Activated T-helper 9 cell treated with anti-CD3 and anti-CD28 coated beads, Interleukin-2, amount 50 U/mL, for 16 hours (primary cell): ENCODE data around the gene AEN.

Source experiments
- DNase-seq: peaks from one replicate; pipeline ENCODE4 v3.0.0-alpha.2; 2020; ENCODE audit warnings: low read depth

The AEN gene

DNA sequence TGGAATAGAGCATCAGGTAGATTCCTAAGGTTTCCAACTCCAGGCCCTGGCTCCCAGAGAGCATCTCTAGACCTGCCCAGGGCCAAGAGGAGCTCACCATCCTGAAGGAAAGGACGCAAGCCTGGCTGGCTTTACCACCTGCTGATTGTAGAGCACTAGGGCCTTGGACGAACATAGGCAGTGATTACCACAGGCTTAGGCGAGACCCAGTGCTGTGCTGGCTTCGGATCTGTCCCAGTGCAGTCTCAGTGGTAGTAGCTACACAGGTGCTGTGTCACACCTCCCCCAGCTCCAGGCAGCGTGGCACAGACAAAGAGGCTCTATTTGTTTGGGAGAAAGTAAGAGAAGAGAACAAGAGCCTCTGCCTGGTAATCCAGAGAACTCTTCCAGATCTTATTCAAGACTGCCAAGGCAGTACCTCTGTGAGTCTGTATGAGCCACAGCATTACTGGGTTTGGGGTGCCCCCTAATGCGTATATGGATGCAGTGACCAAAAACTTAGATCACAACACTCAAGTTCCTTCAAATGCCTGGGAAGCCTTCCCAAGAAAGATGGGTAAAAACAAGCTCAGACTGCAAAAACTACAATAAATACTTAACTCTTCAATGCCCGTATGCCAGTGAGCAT is 43.1 kb downstream of the AEN start:
- DNase-seq = no peak

DNA sequence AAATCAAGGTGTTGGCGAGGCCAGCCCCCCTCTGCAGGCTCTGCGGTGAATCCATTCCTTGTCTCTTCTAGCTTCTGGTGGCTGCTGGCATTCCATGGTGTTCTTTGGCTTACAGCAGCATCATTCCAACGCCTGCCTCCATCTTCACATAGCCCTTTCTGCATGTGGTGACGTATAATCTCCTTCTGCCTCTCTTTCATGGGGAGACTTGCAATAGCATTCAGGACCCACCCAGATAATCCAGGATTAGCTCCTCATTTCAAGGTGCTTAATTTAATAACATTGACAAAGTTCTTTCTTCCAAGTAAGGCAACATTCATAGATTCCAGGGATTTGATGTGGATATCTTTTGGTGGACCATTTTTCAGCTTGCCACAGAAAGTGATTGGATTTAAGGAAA is 53.5 kb downstream of the AEN start:
- DNase-seq = no peak

DNA sequence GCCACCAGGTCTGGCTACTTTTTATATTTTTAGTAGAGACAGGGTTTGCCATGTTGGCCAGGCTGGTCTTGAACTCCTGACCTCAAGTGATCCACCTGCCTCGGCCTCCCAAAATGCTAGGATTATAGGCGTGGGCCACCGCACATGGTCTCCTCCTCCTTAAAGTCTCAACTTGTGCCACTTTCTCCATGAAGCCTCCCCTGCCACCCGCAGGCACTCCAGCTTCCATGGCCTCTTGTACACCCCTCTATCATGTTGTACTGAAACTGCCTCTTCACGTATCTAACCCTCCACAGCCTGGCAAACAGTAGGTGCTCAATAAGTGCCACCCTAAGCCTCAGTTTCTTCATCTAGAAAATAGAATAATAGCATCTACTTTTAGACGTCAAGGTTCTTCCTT is 57.6 kb downstream of the AEN start:
- DNase-seq = no peak

DNA sequence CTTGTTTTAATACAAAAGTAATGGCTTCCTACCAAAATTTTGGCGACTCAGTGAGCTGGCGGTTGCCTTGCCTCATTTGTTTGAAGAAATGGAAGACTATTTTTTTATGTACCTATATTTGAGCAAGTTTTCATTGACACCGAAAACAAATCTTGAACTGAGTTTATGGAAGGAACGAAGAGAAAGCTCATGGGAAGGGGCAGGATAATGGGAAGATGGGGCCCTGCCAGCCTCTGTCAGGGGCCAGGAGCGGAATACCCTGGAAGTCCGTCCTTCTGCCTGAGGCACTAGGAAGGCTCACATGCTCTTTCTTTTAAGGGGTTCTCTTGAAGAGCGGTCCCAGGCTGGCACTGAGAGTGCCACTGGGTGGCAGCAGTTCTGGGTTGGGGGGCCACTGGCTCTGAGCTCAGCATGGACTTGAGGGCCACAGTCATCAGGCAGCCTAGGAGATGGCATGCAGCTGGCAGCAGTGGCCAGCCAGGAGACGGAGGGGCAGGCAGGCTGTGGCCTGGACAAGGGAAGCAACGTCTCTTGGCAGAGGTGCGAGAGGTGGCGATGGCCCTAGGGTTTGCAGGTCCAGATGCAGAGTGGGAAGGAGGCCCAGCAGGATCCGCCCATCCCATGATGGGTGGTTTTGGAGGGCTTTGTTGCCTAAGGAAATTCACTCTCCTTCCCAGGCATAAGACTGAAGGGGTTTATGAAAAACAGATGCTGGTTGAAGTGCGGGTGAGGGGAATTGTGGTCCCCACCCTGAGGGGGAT is 59.3 kb downstream of the AEN start:
- DNase-seq = no peak

DNA sequence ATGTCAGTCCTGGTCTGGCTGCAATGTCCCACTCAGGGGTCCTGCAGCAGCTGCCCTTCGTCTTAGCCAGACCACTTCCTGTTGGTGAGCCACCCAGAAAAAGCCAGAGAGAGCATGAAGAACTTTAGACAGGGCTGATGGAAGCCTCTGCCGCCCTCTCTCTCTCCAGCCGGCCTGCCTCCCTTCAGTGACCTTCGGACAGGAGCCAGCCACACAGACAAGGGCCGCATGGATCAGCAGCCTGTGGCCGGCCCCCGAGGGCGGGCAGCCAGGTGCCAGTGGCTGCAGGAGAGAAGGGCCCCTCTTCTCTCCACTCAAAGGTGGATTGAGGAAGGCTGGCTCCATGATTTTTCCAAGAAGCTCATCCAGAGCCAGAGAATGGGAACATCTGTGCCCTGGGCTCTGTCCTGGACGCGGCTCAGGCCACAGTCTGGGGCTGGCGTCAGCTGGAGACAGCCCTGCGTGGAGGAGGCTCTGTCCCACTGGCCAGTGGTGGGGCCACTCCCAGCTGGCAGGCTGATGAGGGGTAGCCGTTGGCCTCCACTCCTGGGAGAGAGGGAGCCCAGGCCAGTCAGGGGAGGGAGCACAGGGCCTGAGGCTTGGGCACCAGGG is 60.6 kb downstream of the AEN start:
- no peak for DNase-seq
